Epithelial cell of esophagus (primary cell): ENCODE results near the gene GNB2.
"Not testable (repeated sequence)": the region's sequence is repeated elsewhere in the genome, so short reads cannot be mapped to it uniquely, and the experiment has no call there.

Source experiments
- DNase-seq: peaks from one replicate; pipeline ENCODE4 v3.0.0; 2010; ENCODE audit warnings: low read depth
- H3K4me3 ChIP-seq: 2 replicates; pipeline ENCODE4 v1.5.1; 2011; ENCODE audit warnings: mild to moderate bottlenecking, low read length, control low read depth
- TF ChIP-seq, protein P1 (sequence below): IDR thresholded peaks from 2 replicates; pipeline ENCODE4 v1.5.1; 2011; ENCODE audit warnings: low read depth, mild to moderate bottlenecking, low read length, control low read depth, inconsistent platforms; ENCODE audit not compliant: insufficient read depth; ENCODE audit errors: missing control alignments

The GNB2 gene

DNA sequence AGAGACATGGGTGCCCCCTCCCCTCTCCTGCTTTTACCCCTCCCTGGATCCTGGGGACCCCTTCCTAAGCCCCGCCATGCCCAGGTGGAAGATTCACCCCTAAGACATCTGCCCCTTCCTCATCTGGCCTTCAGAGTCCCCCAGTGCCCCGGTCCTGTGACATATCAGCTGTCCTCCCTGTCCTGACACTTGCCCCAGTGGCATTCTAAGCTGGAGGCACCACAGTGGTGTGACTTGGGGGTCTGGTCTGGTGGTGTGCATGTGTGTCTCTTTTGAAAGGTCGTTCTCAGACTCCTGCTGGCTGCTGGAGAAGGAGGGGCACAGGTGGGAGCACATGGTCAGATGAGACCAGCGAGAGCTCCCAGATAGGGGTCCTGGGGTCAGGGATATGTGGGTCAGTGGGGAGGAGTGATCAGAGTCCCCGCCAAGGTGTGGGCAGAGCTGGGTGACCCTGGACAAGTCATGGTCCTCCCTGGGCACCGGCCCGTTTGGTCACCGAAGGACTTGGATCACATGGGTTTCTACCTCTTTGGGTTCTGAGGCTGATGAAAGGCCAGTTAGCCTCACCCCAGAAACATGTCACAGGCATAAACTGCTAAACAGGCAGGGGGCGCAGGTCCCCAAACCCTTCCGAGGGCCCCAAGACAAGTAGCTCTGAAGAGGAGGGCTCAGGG is 31.5 kb upstream of the GNB2 start:
- TF ChIP-seq, protein P1, sequence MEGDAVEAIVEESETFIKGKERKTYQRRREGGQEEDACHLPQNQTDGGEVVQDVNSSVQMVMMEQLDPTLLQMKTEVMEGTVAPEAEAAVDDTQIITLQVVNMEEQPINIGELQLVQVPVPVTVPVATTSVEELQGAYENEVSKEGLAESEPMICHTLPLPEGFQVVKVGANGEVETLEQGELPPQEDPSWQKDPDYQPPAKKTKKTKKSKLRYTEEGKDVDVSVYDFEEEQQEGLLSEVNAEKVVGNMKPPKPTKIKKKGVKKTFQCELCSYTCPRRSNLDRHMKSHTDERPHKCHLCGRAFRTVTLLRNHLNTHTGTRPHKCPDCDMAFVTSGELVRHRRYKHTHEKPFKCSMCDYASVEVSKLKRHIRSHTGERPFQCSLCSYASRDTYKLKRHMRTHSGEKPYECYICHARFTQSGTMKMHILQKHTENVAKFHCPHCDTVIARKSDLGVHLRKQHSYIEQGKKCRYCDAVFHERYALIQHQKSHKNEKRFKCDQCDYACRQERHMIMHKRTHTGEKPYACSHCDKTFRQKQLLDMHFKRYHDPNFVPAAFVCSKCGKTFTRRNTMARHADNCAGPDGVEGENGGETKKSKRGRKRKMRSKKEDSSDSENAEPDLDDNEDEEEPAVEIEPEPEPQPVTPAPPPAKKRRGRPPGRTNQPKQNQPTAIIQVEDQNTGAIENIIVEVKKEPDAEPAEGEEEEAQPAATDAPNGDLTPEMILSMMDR, result no peak

DNA sequence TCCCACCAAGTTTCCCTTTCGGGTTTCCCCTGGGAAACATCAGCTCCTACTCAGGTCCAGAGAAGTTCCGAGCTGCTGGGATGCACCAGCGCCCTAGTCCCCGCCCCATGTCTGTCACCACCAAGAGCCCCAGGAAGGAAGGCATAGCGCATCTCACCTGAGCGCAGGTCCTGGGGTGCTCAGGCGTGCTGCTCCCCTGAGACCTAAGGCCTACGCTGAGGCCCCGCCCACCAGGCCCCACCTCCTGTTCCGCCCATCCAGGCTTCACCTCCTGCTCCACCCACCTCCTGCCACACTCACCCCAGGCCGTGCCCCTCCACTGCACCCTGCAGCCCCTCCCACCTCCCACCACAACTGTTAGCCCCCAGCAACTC is 31.0 kb upstream of the GNB2 start:
- DNase-seq, result no peak
- no peak overlapping the region for H3K4me3 ChIP-seq

More for the DNA sequence above, 31.5 kb upstream of the GNB2 start:
- H3K4me3 ChIP-seq, result no peak overlapping the region
- DNase-seq, result no peak

GRCh38 chr7:100649826-100650565 is 23.5 kb upstream of the GNB2 start:
- TF ChIP-seq, protein P1, result no peak
- peak; percentile 86 for DNase-seq
- no peak overlapping the region for H3K4me3 ChIP-seq

More for the DNA sequence above, 31.0 kb upstream of the GNB2 start:
- TF ChIP-seq, protein P1, result no peak

- DNase-seq, result no peak
- TF ChIP-seq, protein P1, result no peak
- no peak overlapping the region for H3K4me3 ChIP-seq
Measured at GRCh38 chr7:100654908-100655831, 18.4 kb upstream of the GNB2 start.

DNA sequence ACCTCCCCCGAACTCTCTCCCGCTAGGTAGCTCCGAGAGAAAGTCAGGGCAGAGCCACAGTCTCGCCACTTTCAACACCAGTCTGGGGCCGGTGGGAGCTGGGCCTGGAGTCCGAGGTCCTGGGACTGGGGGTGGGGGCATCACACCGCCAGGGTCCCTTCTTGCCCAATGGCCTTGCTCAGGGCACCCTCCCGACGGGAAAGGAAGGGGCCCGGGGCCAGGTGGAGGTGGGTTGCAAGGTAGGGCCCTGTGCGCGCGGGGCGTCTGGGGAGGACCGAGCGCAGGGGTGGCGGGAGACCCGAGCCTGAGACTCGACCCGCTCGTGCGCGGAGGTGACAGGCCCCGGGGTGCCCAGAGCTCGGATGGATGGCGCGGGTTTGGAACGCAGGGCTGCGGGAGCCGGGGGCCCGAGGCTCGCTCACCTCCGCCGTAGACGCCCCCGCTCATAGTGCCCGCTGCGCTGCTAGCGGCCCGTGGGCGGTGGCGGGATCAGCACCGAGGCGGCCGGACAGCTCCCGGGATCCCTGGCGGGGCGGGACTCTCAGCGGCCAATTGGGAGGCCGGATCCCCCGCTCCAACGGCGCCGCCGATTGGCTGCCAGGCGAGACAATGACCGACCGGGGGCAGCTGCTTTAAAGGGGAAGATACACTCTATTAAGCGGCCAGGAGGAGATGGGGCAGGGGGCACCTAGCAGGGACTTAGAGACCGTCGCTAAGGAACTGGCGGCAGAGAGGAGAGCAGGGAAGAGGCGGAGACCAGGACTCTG is 17.4 kb upstream of the GNB2 start, which contains the start of gene ACTL6B:
Gene ACTL6B, minus strand, starts transcription at position 541 of the 767 bp plus-strand sequence. Its CDS starts 94 bp downstream, at position 447.
- peak; percentile 41 for DNase-seq
- TF ChIP-seq, protein P1, result no peak
- no peak within 1 kb of the TSS for H3K4me3 ChIP-seq

- not testable (repeated sequence) for DNase-seq, H3K4me3 ChIP-seq
Measured at GRCh38 chr7:100662194-100662776, 11.3 kb upstream of the GNB2 start.
